DMS79 treated with DMSO at 0.1 percent for 48 hours (cell line): ENCODE results near the gene CCDC68.

Experiments
- DNase-seq: peaks from one replicate; lab custom pipeline; 2025; lab: John Stamatoyannopoulos, UW

Gene CCDC68

GRCh38 chr18:54918060-54918459, 41.2 kb downstream of the CCDC68 start:
- DNase-seq, result no peak

GRCh38 chr18:54916507-54916906, 42.8 kb downstream of the CCDC68 start:
- DNase-seq, result no peak

- no peak for DNase-seq
Measured at GRCh38 chr18:54914816-54915215, 44.4 kb downstream of the CCDC68 start.

- no peak for DNase-seq
Measured at GRCh38 chr18:54911551-54911950, 47.7 kb downstream of the CCDC68 start.

- DNase-seq, result no peak
Measured at GRCh38 chr18:54910161-54910919, 48.9 kb downstream of the CCDC68 start.

- no peak for DNase-seq
Measured at GRCh38 chr18:54909538-54909937, 49.7 kb downstream of the CCDC68 start.

- no peak for DNase-seq
Measured at GRCh38 chr18:54906331-54907185, 52.7 kb downstream of the CCDC68 start.

- no peak for DNase-seq
Measured at GRCh38 chr18:54905629-54906028, 53.6 kb downstream of the CCDC68 start.

- DNase-seq, result no peak
Measured at GRCh38 chr18:54904581-54904980, 54.7 kb downstream of the CCDC68 start.

GRCh38 chr18:54900290-54900689, 59.0 kb downstream of the CCDC68 start:
- DNase-seq, result no peak

GRCh38 chr18:54899500-54899899, 59.8 kb downstream of the CCDC68 start:
- DNase-seq, result no peak

- no peak for DNase-seq
Measured at GRCh38 chr18:54888933-54889332, 70.3 kb downstream of the CCDC68 start.

- no peak for DNase-seq
Measured at GRCh38 chr18:54888378-54888777, 70.9 kb downstream of the CCDC68 start.

GRCh38 chr18:54883816-54884604, 75.3 kb downstream of the CCDC68 start:
- no peak for DNase-seq

- no peak for DNase-seq
Measured at GRCh38 chr18:54882318-54882717, 76.9 kb downstream of the CCDC68 start.

GRCh38 chr18:54881229-54881768, 78.0 kb downstream of the CCDC68 start:
- DNase-seq, result no peak

GRCh38 chr18:54880395-54881105, 78.7 kb downstream of the CCDC68 start:
- DNase-seq, result no peak

- DNase-seq, result no peak
Measured at GRCh38 chr18:54879691-54880090, 79.6 kb downstream of the CCDC68 start.

- peak; percentile 3 for DNase-seq
Measured at GRCh38 chr18:54878659-54879358, 80.5 kb downstream of the CCDC68 start.

- DNase-seq, result no peak
Measured at GRCh38 chr18:54878159-54878622, 81.1 kb downstream of the CCDC68 start.

- no peak for DNase-seq
Measured at GRCh38 chr18:54877076-54877475, 82.2 kb downstream of the CCDC68 start.
